Measurements from ENCODE around the gene PROM1.

DNA sequence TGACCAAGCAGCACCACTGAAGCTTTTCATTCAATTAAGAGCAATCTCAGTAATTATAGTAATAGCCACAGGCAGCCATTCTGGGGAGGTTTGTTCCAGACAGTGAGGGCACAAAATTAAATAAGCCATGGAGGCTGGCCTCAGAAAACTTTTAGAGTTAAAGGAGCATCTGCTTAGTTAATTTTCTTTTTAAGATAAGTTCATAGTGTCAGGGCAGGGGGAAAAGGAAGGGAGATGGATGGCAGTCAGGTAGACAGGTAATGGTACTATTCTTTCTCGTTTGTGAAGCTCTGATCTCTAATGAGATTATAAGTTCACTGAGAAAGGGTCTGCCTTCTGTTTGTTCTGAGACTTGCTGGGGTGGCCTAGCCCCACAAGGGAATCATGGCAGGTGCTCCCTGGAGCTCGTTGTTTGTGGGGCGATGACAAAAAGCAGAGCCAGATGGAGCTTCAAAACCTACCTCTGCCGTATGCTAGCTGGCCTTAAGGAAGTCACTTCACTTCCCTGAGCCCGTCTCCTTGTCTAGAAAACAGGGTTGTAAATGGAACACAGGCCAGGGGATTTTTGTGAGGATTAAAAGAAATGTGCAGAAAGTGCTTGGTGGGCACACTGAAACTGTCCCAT, 76.2 kb downstream of the PROM1 start:
- TF ChIP-seq EZH2 (IDR thresholded peaks at IDR 0.05): no peak
- no peak for TF ChIP-seq POLR2AphosphoS5 (IDR thresholded peaks at IDR 0.05; ENCODE audit: borderline replicate concordance, low read depth, low read length)
